DMS153 (cell line): Measurements from ENCODE around the gene SLFN14.
"Not testable (repeated sequence)": the region's sequence is repeated elsewhere in the genome, so short reads cannot be mapped to it uniquely, and the experiment has no call there.

Experiments used
- DNase-seq: peaks from one replicate; lab custom pipeline; 2025; lab: John Stamatoyannopoulos, UW

SLFN14 gene

GRCh38 chr17:35559495-35560210 is 966 bp downstream of the SLFN14 start:
- DNase-seq, result no peak

- no peak for DNase-seq
Observed at GRCh38 chr17:35557353-35557752, 3.3 kb downstream of the SLFN14 start.

GRCh38 chr17:35555691-35556090 is 4.9 kb downstream of the SLFN14 start:
- no peak for DNase-seq

GRCh38 chr17:35554668-35555067 is 6.0 kb downstream of the SLFN14 start:
- DNase-seq, result no peak

GRCh38 chr17:35553310-35553709 is 7.3 kb downstream of the SLFN14 start:
- no peak for DNase-seq

- DNase-seq, result no peak
Observed at GRCh38 chr17:35548978-35549377, 11.6 kb downstream of the SLFN14 start.

GRCh38 chr17:35548208-35548810 is 12.3 kb downstream of the SLFN14 start:
- DNase-seq, result no peak

GRCh38 chr17:35546487-35546886 is 14.1 kb downstream of the SLFN14 start:
- no peak for DNase-seq

GRCh38 chr17:35545150-35545549 is 15.5 kb downstream of the SLFN14 start:
- no peak for DNase-seq

- no peak for DNase-seq
Observed at GRCh38 chr17:35543856-35544255, 16.8 kb downstream of the SLFN14 start.

- no peak for DNase-seq
Observed at GRCh38 chr17:35542990-35543389, 17.6 kb downstream of the SLFN14 start.

- DNase-seq, result no peak
Observed at GRCh38 chr17:35541434-35541833, 19.2 kb downstream of the SLFN14 start.

- no peak for DNase-seq
Observed at GRCh38 chr17:35540589-35541404, 19.8 kb downstream of the SLFN14 start.

- no peak for DNase-seq
Observed at GRCh38 chr17:35539659-35540026, 21.0 kb downstream of the SLFN14 start.

- DNase-seq, result no peak
Observed at GRCh38 chr17:35537601-35538141, 22.9 kb downstream of the SLFN14 start, which contains the start of gene SLFN12L. TSS of gene SLFN12L (minus strand) at chr17:35537678. CDS start at chr17:35522364, 15,314 bp downstream.

GRCh38 chr17:35536664-35537171 is 23.9 kb downstream of the SLFN14 start:
- no peak for DNase-seq

- DNase-seq, result not testable (repeated sequence)
Observed at GRCh38 chr17:35535406-35535805, 25.2 kb downstream of the SLFN14 start.

GRCh38 chr17:35534576-35535093 is 26.0 kb downstream of the SLFN14 start:
- DNase-seq, result no peak

- DNase-seq, result no peak
Observed at GRCh38 chr17:35531160-35531559, 29.5 kb downstream of the SLFN14 start.

- DNase-seq, result no peak
Observed at GRCh38 chr17:35529866-35530265, 30.8 kb downstream of the SLFN14 start.

- DNase-seq, result not testable (repeated sequence)
Observed at GRCh38 chr17:35529326-35529725, 31.3 kb downstream of the SLFN14 start.

- no peak for DNase-seq
Observed at GRCh38 chr17:35523296-35523695, 37.3 kb downstream of the SLFN14 start.
